Thyroid gland (tissue), 4 donors: ENCODE measurements around the gene GAB1.

Experiments
- POLR2A ChIP-seq, 2 donors: fragments of 450-650 bp; IDR thresholded peaks; one replicate each; pipeline ENCODE4 v1.6.1; 2017; ENCODE audit warnings: antibody characterized with exemption in 2 of 2, mild to moderate bottlenecking in 2 of 2, moderate library complexity in 1 of 2
- TF ChIP-seq, protein P1 (sequence below), 6 experiments: fragments of 200-600 bp in 3 of 6; fragments of 450-650 bp in 3 of 6; sonication (generic) in 3 of 6; IDR thresholded peaks; one replicate each; pipeline ENCODE4 v1.5.1; 2016 to 2019; ENCODE audit warnings: antibody characterized with exemption in 6 of 6, mild to moderate bottlenecking in 2 of 6, inconsistent platforms in 1 of 6, moderate library complexity in 1 of 6

DNA sequence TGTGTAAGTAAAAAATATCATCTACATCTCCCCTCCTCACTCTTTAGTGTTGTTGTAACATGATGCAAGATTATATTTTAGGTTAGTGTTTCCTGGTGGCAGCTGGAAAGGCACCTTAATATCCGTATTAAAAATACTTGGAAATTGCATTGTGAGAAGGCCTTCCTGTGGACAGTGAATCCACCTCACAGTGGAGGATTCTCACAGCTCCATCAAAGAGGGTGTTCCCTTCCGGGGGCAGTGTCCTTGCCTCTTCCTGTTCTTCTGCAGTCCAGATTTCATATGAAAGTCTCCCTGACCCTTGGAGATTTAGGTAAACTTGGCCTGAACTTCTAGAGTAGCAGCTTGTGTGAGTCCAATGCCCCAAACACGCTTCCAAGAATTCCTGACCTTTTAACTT lies 29.9 kb upstream of the GAB1 start:
- TF ChIP-seq, protein P1, sequence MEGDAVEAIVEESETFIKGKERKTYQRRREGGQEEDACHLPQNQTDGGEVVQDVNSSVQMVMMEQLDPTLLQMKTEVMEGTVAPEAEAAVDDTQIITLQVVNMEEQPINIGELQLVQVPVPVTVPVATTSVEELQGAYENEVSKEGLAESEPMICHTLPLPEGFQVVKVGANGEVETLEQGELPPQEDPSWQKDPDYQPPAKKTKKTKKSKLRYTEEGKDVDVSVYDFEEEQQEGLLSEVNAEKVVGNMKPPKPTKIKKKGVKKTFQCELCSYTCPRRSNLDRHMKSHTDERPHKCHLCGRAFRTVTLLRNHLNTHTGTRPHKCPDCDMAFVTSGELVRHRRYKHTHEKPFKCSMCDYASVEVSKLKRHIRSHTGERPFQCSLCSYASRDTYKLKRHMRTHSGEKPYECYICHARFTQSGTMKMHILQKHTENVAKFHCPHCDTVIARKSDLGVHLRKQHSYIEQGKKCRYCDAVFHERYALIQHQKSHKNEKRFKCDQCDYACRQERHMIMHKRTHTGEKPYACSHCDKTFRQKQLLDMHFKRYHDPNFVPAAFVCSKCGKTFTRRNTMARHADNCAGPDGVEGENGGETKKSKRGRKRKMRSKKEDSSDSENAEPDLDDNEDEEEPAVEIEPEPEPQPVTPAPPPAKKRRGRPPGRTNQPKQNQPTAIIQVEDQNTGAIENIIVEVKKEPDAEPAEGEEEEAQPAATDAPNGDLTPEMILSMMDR (IDR thresholded peaks at IDR 0.05) = no peak
- no peak for TF ChIP-seq POLR2A (IDR thresholded peaks at IDR 0.05)
